GM21723 (cell line): ENCODE measurements around the gene DDA1.
"Not testable (repeated sequence)": the region's sequence is repeated elsewhere in the genome, so short reads cannot be mapped to it uniquely, and the experiment has no call there.

Source experiments
- ATAC-seq: cut with Tn5 transposase; IDR thresholded peaks from one replicate; pipeline ENCODE4 v1.9.1; 2021; ENCODE audit warnings: mild to moderate bottlenecking, moderate library complexity; ENCODE audit not compliant: unreplicated experiment

The DDA1 gene

GRCh38 chr19:17286752-17287151 lies 22.6 kb upstream of the DDA1 start:
- ATAC-seq = no peak

- no peak for ATAC-seq
These were observed 19.9 kb upstream of the DDA1 start for GRCh38 chr19:17289489-17289888.

- ATAC-seq = peak; percentile 84
These were observed 16.9 kb upstream of the DDA1 start for GRCh38 chr19:17292301-17293074.

- ATAC-seq = no peak
These were observed 15.8 kb upstream of the DDA1 start for GRCh38 chr19:17293605-17294004.

GRCh38 chr19:17294051-17294891 lies 15.1 kb upstream of the DDA1 start:
- no peak for ATAC-seq

GRCh38 chr19:17295551-17295950 lies 13.8 kb upstream of the DDA1 start:
- not testable (repeated sequence) for ATAC-seq

- ATAC-seq = no peak
These were observed 13.1 kb upstream of the DDA1 start for GRCh38 chr19:17296273-17296672.

GRCh38 chr19:17296976-17297375 lies 12.4 kb upstream of the DDA1 start:
- no peak for ATAC-seq

GRCh38 chr19:17300992-17301619 lies 8.3 kb upstream of the DDA1 start:
- no peak for ATAC-seq

GRCh38 chr19:17302391-17303166 lies 6.8 kb upstream of the DDA1 start:
- ATAC-seq = no peak

- ATAC-seq = peak; percentile 58
These were observed 6.0 kb upstream of the DDA1 start, which contains the start of gene ABHD8 for GRCh38 chr19:17303167-17303939. ABHD8 (minus strand) TSS chr19:17303425; CDS start chr19:17301616, 1,809 bp downstream.

GRCh38 chr19:17303940-17304267 lies 5.5 kb upstream of the DDA1 start:
- no peak for ATAC-seq

GRCh38 chr19:17304386-17305215 lies 4.8 kb upstream of the DDA1 start:
- no peak for ATAC-seq

- ATAC-seq = no peak
These were observed 4.2 kb upstream of the DDA1 start for GRCh38 chr19:17305216-17305516.

GRCh38 chr19:17305517-17306284 lies 3.7 kb upstream of the DDA1 start, which contains the start of gene MRPL34:
MRPL34 (plus strand) TSS chr19:17305872; CDS start chr19:17305893, 21 bp downstream.
- peak; percentile 56 for ATAC-seq

- ATAC-seq = no peak
These were observed 3.1 kb upstream of the DDA1 start for GRCh38 chr19:17306285-17306714.

GRCh38 chr19:17307876-17308377 lies 1.4 kb upstream of the DDA1 start:
- no peak for ATAC-seq

GRCh38 chr19:17309965-17310461 lies 650 bp downstream of the DDA1 start:
- ATAC-seq = no peak
